MM.1S (cell line): ENCODE data around the gene CCDC154.

ENCODE experiments used
- CTCF ChIP-seq: fragments of 300-600 bp; sonication (generic); IDR thresholded peaks from 2 replicates; pipeline ENCODE4 v1.5.1; 2016; ENCODE audit warnings: antibody characterized with exemption, low read length, mixed read lengths
- EZH2 ChIP-seq: fragments of 300-600 bp; sonication (generic); optimal IDR thresholded peaks from 2 replicates; pipeline ENCODE3; 2017; ENCODE audit warnings: low read depth, mild to moderate bottlenecking, antibody characterized with exemption, low read length, mixed read lengths

- TF ChIP-seq CTCF (no peak), EZH2 (no peak)
Observed at GRCh38 chr16:1412847-1413246, 31.5 kb downstream of the CCDC154 start.
